Fibroblast of villous mesenchyme (primary cell): ENCODE measurements around the gene PUDP. TPM values are rescaled to one million over a fixed set of nuclear protein-coding genes. Genes with fewer than 3 reads are reported as not detected.
"Not testable (repeated sequence)": the region's sequence is repeated elsewhere in the genome, so short reads cannot be mapped to it uniquely, and the experiment has no call there.

Experiments used
- DNase-seq: peaks from one replicate; pipeline ENCODE4 v3.0.0-alpha.2; 2010; ENCODE audit warnings: low read depth
- H3K4me3 ChIP-seq: 2 replicates; pipeline ENCODE4 v1.5.1; 2011; ENCODE audit warnings: low read depth, mild to moderate bottlenecking, low read length
- total RNA-seq: library from RNA; depleted of rRNA; stranded (reverse); fragments of >200 nt; gene quantifications from 2 replicates; pipeline ENCODE4 v1.2.3, GENCODE V29; 2012
- TF ChIP-seq, protein P1 (sequence below): IDR thresholded peaks from 2 replicates; pipeline ENCODE4 v1.5.1; 2012; ENCODE audit warnings: low read depth, mild to moderate bottlenecking, low read length; ENCODE audit not compliant: insufficient read depth

Gene PUDP
- total RNA-seq, 1 donor: 15.1 TPM

DNA sequence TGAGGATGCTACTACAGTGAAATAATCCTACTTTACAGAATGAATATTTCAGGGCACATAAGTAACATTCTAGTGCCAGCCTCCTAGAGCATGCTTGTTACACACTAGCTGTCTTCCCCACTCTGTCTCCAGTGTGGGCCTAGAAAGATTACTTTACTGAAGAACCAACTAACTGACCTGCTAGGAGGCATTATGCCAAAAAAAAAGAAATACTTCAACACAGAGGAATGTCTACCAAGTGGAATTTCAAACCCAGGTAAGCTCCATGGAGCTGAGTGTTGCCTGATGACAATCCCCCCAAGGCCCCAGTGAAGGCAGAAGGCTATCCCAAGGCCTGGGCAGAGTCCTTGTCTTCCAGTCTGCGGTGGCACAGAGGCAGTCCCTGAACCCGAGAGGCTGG is 41.3 kb downstream of the PUDP start:
- TF ChIP-seq, protein P1, sequence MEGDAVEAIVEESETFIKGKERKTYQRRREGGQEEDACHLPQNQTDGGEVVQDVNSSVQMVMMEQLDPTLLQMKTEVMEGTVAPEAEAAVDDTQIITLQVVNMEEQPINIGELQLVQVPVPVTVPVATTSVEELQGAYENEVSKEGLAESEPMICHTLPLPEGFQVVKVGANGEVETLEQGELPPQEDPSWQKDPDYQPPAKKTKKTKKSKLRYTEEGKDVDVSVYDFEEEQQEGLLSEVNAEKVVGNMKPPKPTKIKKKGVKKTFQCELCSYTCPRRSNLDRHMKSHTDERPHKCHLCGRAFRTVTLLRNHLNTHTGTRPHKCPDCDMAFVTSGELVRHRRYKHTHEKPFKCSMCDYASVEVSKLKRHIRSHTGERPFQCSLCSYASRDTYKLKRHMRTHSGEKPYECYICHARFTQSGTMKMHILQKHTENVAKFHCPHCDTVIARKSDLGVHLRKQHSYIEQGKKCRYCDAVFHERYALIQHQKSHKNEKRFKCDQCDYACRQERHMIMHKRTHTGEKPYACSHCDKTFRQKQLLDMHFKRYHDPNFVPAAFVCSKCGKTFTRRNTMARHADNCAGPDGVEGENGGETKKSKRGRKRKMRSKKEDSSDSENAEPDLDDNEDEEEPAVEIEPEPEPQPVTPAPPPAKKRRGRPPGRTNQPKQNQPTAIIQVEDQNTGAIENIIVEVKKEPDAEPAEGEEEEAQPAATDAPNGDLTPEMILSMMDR: no peak
- no peak overlapping the region for H3K4me3 ChIP-seq
- DNase-seq: no peak

DNA sequence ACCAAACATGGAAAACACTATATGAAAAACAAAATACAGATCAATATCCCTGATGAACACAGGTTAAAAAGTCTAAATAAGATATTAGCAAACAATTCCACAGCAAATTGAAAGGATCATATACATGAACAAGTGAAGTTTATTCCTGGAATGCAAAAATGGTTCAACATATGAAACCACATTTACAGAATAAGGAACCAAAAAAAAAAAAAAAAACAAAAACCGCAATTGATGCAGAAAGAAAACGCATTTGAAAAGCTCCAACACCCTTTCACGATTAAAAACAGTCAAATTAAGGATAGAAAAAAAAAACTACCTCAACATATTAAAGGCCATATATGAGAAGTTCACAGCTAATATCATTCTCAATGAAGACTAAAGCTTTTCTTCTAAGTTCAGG is 45.8 kb downstream of the PUDP start:
- TF ChIP-seq, protein P1: no peak
- H3K4me3 ChIP-seq: no peak overlapping the region
- DNase-seq: no peak

DNA sequence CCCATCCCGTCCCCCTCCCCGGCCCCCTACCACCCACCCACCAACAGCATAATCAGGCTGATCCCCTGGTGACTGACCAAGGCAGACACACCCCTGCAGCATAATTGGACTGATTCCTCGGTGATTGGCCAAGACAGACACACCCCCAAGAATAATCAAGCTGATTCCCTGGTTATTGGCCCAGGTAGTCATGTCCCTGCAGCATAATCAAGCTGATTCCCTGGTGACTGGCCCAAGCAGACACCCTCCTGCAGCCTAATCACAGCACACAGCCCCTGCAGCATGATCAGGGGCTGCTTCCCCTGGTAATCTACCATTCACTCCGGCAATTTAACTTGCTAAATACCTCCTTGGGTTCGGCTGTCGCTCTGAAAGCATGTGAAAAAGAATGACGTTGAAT is 47.9 kb downstream of the PUDP start:
- no peak for DNase-seq
- H3K4me3 ChIP-seq: no peak overlapping the region
- TF ChIP-seq, protein P1: no peak

DNA sequence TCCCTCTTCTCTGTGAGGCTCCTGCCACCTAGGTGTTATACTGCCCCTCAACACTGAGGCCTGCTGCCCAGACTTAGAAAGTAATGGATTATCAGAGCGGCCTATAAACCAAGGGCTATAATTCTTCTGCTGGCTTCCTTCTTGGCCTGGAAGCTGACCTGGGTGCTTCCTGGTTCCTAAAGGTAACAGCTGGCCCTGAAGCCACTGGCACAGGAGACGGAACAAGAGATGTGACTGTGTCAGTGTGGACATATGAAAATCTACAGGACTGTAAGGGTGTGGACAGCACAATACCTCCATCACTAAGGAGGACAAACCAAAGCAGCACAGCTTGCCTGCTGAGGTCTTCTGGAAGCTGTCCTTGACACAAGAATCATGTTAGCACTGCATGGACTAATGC is 52.3 kb downstream of the PUDP start:
- not testable (repeated sequence) for DNase-seq, H3K4me3 ChIP-seq

DNA sequence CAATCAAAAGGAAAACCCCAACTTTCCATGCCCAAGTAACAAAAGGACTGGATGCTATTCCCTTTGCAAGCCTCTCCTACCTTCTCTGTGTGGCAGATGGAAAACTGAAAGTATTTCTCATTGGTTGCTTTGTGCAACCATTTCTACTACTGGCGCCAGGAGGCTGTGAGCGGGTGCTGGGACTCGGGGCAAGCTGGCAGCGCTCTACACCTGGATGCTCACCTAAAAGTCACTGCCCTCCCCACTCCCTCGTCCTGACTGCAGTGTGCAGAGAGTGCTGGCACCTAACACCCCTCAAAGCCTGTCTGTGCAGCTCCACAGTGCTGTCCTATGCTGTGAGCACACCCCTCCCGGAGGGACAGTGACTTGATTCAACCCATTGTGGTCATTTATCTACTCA is 54.6 kb downstream of the PUDP start:
- TF ChIP-seq, protein P1: no peak
- no peak for DNase-seq
- no peak overlapping the region for H3K4me3 ChIP-seq

DNA sequence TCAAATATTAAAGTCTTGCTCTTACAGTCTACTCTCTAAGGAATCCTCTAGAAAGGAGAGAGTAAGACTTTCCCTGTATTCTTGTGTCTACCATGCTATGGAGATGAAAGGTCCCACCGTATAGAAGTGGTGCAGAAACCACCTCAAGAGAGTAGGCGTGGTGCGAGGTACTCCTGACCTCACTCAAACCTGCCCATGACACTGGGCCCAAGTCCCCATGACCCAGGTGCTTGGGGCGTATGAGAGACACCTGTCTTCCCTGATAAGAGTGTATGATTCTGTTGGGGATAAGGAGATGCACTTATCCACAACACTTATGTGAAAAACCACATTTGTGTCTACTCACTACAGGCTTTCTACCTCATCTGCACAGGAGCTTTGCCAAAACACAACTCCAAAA is 55.4 kb downstream of the PUDP start:
- TF ChIP-seq, protein P1: no peak
- no peak for DNase-seq
- no peak overlapping the region for H3K4me3 ChIP-seq

DNA sequence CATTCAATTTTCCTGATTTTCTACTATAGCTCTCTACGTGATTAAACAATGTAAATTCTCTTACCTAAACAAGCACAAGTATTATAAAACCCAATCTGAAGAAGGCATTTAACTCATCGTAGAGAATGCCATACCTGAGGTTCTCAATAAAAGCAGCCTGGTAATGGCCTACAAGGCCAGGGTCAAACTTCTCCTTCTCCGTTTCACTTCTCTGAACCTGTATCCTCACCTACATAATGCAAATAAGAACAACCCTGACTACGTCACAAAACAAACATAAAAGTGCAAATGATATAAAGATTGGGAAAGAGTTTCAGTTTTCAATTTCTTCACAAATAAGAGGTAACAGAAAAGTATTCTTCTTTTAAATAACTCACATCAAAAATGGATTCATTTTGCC is 56.0 kb downstream of the PUDP start:
- H3K4me3 ChIP-seq: no peak overlapping the region
- TF ChIP-seq, protein P1: no peak
- DNase-seq: no peak
